Caco-2 (cell line): ENCODE results near the gene DRAP1. TPM values are rescaled to one million over a fixed set of nuclear protein-coding genes. Genes with fewer than 3 reads are reported as not detected.

Experiments used
- BruUV-seq: library from RNA; stranded (reverse); fragments of 400-500 nt; replicated peaks from 2 replicates; lab custom pipeline; 2021; lab: Mats Ljungman, UMichigan
- CTCF ChIA-PET: fragments of 300-600 bp; sonication (Branson Sonifier 250); formaldehyde crosslinking; loops from one replicate; lab custom pipeline; 2022; ENCODE audit warnings: antibody characterized with exemption; lab: Charles Lee
- POLR2A ChIA-PET: fragments of 300-600 bp; sonication (Branson Sonifier 250); formaldehyde crosslinking; loops from one replicate; lab custom pipeline; 2022; ENCODE audit warnings: antibody characterized with exemption; lab: Charles Lee
- DNase-seq, 2 experiments: peaks; one replicate each; pipeline versions ENCODE4 v3.0.0 to v3.0.0-alpha.2; 2020 to 2022
- H3K27me3 ChIP-seq: replicated peaks from 2 replicates; pipeline ENCODE4 v1.6.0; 2011; ENCODE audit warnings: low read length; ENCODE audit not compliant: control insufficient read depth, insufficient read depth
- H3K36me3 ChIP-seq: 2 replicates; pipeline ENCODE4 v1.5.1; 2011; ENCODE audit warnings: low read length; ENCODE audit not compliant: control insufficient read depth, insufficient read depth
- H3K4me1 ChIP-seq: fragments of 250-450 bp; sonication (Bioruptor Pico); 2 replicates; pipeline ENCODE4 v1.5.1; 2020; ENCODE audit warnings: mild to moderate bottlenecking
- H3K4me3 ChIP-seq: 2 replicates; pipeline ENCODE4 v1.5.1; 2011; ENCODE audit warnings: low read depth, mild to moderate bottlenecking, control low read depth, low read length
- H3K9me3 ChIP-seq: fragments of 250-450 bp; sonication (Bioruptor Pico); 2 replicates; pipeline ENCODE4 v1.5.1; 2020; ENCODE audit warnings: mild to moderate bottlenecking, moderate library complexity
- H3K27ac Mint-ChIP-seq: one replicate; pipeline ENCODE4 v1.8.0; 2022; ENCODE audit warnings: mixed read lengths; ENCODE audit not compliant: unreplicated experiment
- H3K27me3 Mint-ChIP-seq: one replicate; pipeline ENCODE4 v1.8.0; 2022; ENCODE audit warnings: mixed read lengths; ENCODE audit not compliant: insufficient read depth, unreplicated experiment
- H3K36me3 Mint-ChIP-seq: one replicate; pipeline ENCODE4 v1.8.0; 2022; ENCODE audit warnings: mild to moderate bottlenecking, mixed read lengths; ENCODE audit not compliant: insufficient read depth, unreplicated experiment
- H3K4me1 Mint-ChIP-seq: one replicate; pipeline ENCODE4 v1.8.0; 2022; ENCODE audit warnings: low read depth, mixed read lengths; ENCODE audit not compliant: unreplicated experiment
- H3K4me3 Mint-ChIP-seq: one replicate; pipeline ENCODE4 v1.8.0; 2022; ENCODE audit warnings: mild to moderate bottlenecking, moderate library complexity, mixed read lengths; ENCODE audit not compliant: unreplicated experiment
- H3K9me3 Mint-ChIP-seq: one replicate; pipeline ENCODE4 v1.8.0; 2022; ENCODE audit warnings: mixed read lengths; ENCODE audit not compliant: unreplicated experiment
- intact Hi-C: fragments of 100-400 bp; cut with micrococcal nuclease; formaldehyde crosslinking; loops from one replicate; pipeline ENCODE4 v1.10.0; 2022; ENCODE audit not compliant: unreplicated experiment
- total RNA-seq: library from RNA; stranded (reverse); gene quantifications from 2 replicates; pipeline ENCODE4 v1.2.3, GENCODE V29; 2022
- TF ChIP-seq, protein P1 (sequence below), 2 experiments: fragments of 200-600 bp in 1 of 2; IDR thresholded peaks; 1 replicate in 1 of 2; 2 replicates in 1 of 2; pipeline versions ENCODE4 v1.5.1 to v1.8.0; 2011 to 2022; ENCODE audit warnings: antibody characterized with exemption in 1 of 2, control low read depth in 1 of 2, inconsistent platforms in 1 of 2, low read depth in 1 of 2, low read length in 1 of 2, mild to moderate bottlenecking in 1 of 2, moderate library complexity in 1 of 2; ENCODE audit not compliant: insufficient read depth in 1 of 2, severe bottlenecking in 1 of 2, unreplicated experiment in 1 of 2

Gene DRAP1
- total RNA-seq, 1 experiment from 2014 or later: 91.0 TPM

GRCh38 chr11:65945430-65945911, 26.2 kb downstream of the DRAP1 start, which contains the start of gene TSGA10IP:
TSS of gene TSGA10IP (plus strand) at chr11:65945480. CDS start at chr11:65945676, 196 bp downstream.
- H3K9me3 Mint-ChIP-seq: no peaks in the 10 kb centered on the region
- TF ChIP-seq, protein P1, sequence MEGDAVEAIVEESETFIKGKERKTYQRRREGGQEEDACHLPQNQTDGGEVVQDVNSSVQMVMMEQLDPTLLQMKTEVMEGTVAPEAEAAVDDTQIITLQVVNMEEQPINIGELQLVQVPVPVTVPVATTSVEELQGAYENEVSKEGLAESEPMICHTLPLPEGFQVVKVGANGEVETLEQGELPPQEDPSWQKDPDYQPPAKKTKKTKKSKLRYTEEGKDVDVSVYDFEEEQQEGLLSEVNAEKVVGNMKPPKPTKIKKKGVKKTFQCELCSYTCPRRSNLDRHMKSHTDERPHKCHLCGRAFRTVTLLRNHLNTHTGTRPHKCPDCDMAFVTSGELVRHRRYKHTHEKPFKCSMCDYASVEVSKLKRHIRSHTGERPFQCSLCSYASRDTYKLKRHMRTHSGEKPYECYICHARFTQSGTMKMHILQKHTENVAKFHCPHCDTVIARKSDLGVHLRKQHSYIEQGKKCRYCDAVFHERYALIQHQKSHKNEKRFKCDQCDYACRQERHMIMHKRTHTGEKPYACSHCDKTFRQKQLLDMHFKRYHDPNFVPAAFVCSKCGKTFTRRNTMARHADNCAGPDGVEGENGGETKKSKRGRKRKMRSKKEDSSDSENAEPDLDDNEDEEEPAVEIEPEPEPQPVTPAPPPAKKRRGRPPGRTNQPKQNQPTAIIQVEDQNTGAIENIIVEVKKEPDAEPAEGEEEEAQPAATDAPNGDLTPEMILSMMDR (IDR thresholded peaks at IDR 0.05; ENCODE audit: insufficient read depth in 1 of 2, low read depth in 1 of 2, low read length in 1 of 2, severe bottlenecking in 1 of 2, unreplicated experiment in 1 of 2): no peak
- intact Hi-C loops: no loop called here
- no peak within 1 kb of the TSS for H3K4me3 Mint-ChIP-seq
- no peaks in the 10 kb centered on the region for H3K4me1 ChIP-seq
- DNase-seq: no peak
- H3K4me3 ChIP-seq: no peak within 1 kb of the TSS
- ChIA-PET POLR2A (no interaction called here), CTCF (no interaction called here)
- no peaks in the 10 kb centered on the region for H3K27me3 ChIP-seq
- H3K27ac Mint-ChIP-seq: no peak within 1 kb of the TSS
- no peaks in the 10 kb centered on the region for H3K36me3 Mint-ChIP-seq
- no peaks in the 10 kb centered on the region for H3K9me3 ChIP-seq
- no peaks in the 10 kb centered on the region for H3K36me3 ChIP-seq
- H3K4me1 Mint-ChIP-seq: no peaks in the 10 kb centered on the region
- no TSS peak for BruUV-seq
- no peaks in the 10 kb centered on the region for H3K27me3 Mint-ChIP-seq

DNA sequence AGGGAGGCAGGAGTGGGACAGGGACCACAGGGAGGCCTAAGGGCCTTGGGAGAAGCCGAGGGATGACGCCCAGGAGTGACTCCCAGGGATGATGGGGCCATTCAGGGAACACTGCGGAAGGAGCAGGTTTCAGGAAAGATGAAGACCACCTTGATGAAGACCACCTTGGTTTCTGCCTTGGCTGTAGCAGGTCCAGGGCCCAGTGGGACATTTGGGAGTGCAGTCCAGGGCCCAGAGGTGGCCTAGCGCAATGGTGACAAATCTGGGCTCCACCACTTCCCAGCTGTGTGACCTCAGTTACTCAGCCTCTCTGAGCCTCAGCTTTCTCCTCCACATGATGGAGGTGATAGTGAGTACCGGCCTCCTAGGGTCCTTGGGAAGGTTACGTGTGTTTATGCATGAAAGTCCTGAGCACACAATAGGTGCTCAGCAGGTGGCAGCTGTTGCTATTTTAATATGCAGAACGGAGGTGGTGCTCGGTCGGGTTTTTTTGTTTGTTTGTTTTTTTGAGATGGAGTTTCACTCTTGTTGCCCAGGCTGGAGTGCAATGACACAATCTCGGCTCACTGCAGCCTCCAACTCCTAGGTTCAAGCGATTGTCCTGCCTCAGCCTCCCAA, 26.8 kb downstream of the DRAP1 start:
- no peaks in the 10 kb centered on the region for H3K4me1 Mint-ChIP-seq
- H3K27ac Mint-ChIP-seq: no peak overlapping the region
- no peaks in the 10 kb centered on the region for H3K27me3 Mint-ChIP-seq
- Histone ChIP-seq H3K9me3 (no peaks in the 10 kb centered on the region), H3K36me3 (no peaks in the 10 kb centered on the region), H3K4me1 (no peaks in the 10 kb centered on the region), H3K27me3 (no peaks in the 10 kb centered on the region), H3K4me3 (no peak overlapping the region)
- CTCF ChIA-PET: interaction anchor here (0.7 kb wide), 1 partner anchor 35 kb away, joined by 3 read pairs; no protein-coding TSS in a partner anchor
- intact Hi-C loops: no loop called here
- no peaks in the 10 kb centered on the region for H3K9me3 Mint-ChIP-seq
- TF ChIP-seq, protein P1 (IDR thresholded peaks at IDR 0.05; ENCODE audit: insufficient read depth in 1 of 2, low read depth in 1 of 2, low read length in 1 of 2, severe bottlenecking in 1 of 2, unreplicated experiment in 1 of 2): no peak
- no TSS peak for BruUV-seq
- no peaks in the 10 kb centered on the region for H3K36me3 Mint-ChIP-seq
- no peak overlapping the region for H3K4me3 Mint-ChIP-seq
- POLR2A ChIA-PET: no interaction called here
- DNase-seq: no peak

GRCh38 chr11:65946655-65947054, 27.4 kb downstream of the DRAP1 start:
- ChIA-PET POLR2A (no interaction called here), CTCF (interaction anchor here (0.7 kb wide), 1 partner anchor 34 kb away, joined by 3 read pairs; no protein-coding TSS in a partner anchor)
- Mint-ChIP-seq H3K9me3 (no peaks in the 10 kb centered on the region), H3K4me3 (no peak overlapping the region), H3K27me3 (no peaks in the 10 kb centered on the region), H3K4me1 (no peaks in the 10 kb centered on the region), H3K27ac (no peak overlapping the region), H3K36me3 (no peaks in the 10 kb centered on the region)
- no peaks in the 10 kb centered on the region for H3K9me3 ChIP-seq
- TF ChIP-seq, protein P1 (IDR thresholded peaks at IDR 0.05; ENCODE audit: insufficient read depth in 1 of 2, low read depth in 1 of 2, low read length in 1 of 2, severe bottlenecking in 1 of 2, unreplicated experiment in 1 of 2): no peak
- no peak for DNase-seq
- no peaks in the 10 kb centered on the region for H3K27me3 ChIP-seq
- no peak overlapping the region for H3K4me3 ChIP-seq
- BruUV-seq: no TSS peak
- no peaks in the 10 kb centered on the region for H3K36me3 ChIP-seq
- intact Hi-C loops: no loop called here
- H3K4me1 ChIP-seq: peaks cover 2% of the 10 kb centered on the region; the same call in 1 of the 2 replicates
